Cardiac muscle cell (in vitro differentiated cells and primary cell): ENCODE data around the gene LPCAT2. TPM values are rescaled to one million over a fixed set of nuclear protein-coding genes. Genes with fewer than 3 reads are reported as not detected.

Experiments used
- DNase-seq, 2 donors: peaks; one replicate each; pipeline versions ENCODE4 v3.0.0 to v3.0.0-alpha.2; 2010 to 2017; ENCODE audit warnings: low read depth in 1 of 2, low spot score in 1 of 2
- H3K27ac ChIP-seq: fragments of 200-600 bp; sonication (generic); 2 replicates; pipeline ENCODE4 v1.5.1; 2016
- H3K27me3 ChIP-seq: fragments of 200-600 bp; sonication (generic); 2 replicates; pipeline ENCODE4 v1.6.0; 2016; ENCODE audit warnings: control low read depth
- H3K36me3 ChIP-seq: fragments of 200-600 bp; sonication (generic); 2 replicates; pipeline ENCODE4 v1.5.1; 2016; ENCODE audit warnings: control low read depth
- H3K4me1 ChIP-seq: fragments of 200-600 bp; sonication (generic); 2 replicates; pipeline ENCODE4 v1.8.1; 2017; ENCODE audit warnings: low read depth, mild to moderate bottlenecking, mixed run types
- H3K4me3 ChIP-seq: fragments of 200-600 bp; sonication (generic); 2 replicates; pipeline ENCODE4 v1.5.1; 2016; ENCODE audit warnings: mild to moderate bottlenecking
- H3K9me3 ChIP-seq: fragments of 200-600 bp; sonication (generic); 2 replicates; pipeline ENCODE4 v1.5.1; 2017; ENCODE audit warnings: low read depth, mild to moderate bottlenecking, control low read depth
- CTCF ChIP-seq: IDR thresholded peaks from 2 replicates; pipeline ENCODE4 v1.5.1; 2012; ENCODE audit warnings: low read depth, mild to moderate bottlenecking, low read length
- polyA plus RNA-seq: library from polyadenylated mRNA; unstranded; fragments of >200 nt; fragmentation: Nextera tagmentation; extraction: Ambion mirVana; gene quantifications from 2 replicates; pipeline ENCODE4 v1.2.1, GENCODE V29; 2016
- total RNA-seq: library from RNA; depleted of rRNA; stranded (reverse); fragments of >200 nt; gene quantifications from 2 replicates; pipeline ENCODE4 v1.2.3, GENCODE V29; 2016

Gene LPCAT2
- total and polyA plus RNA-seq, 2 experiments from 2014 or later, result 4.0 to 6.2 TPM

- no peaks in the 10 kb centered on the region for H3K9me3 ChIP-seq
- peak in 1 of 2 donors; percentile 55 for DNase-seq
- no peaks in the 10 kb centered on the region for H3K27me3 ChIP-seq
- no peak for TF ChIP-seq CTCF
- H3K36me3 ChIP-seq, result no peaks in the 10 kb centered on the region
- no peak overlapping the region for H3K27ac ChIP-seq
- H3K4me3 ChIP-seq, result no peak overlapping the region
- H3K4me1 ChIP-seq, result peaks cover 19% of the 10 kb centered on the region
Observed at GRCh38 chr16:55559233-55559632, 50.4 kb downstream of the LPCAT2 start.

- no peaks in the 10 kb centered on the region for H3K9me3 ChIP-seq
- no peak for TF ChIP-seq CTCF
- H3K4me1 ChIP-seq, result peaks cover 19% of the 10 kb centered on the region
- no peak overlapping the region for H3K4me3 ChIP-seq
- peak overlapping the region; percentile 42 for H3K27ac ChIP-seq
- H3K27me3 ChIP-seq, result no peaks in the 10 kb centered on the region
- no peaks in the 10 kb centered on the region for H3K36me3 ChIP-seq
- peak in 1 of 2 donors; percentile 41 for DNase-seq
Observed at GRCh38 chr16:55559933-55560516, 51.2 kb downstream of the LPCAT2 start.

GRCh38 chr16:55561319-55561848, 52.5 kb downstream of the LPCAT2 start:
- Histone ChIP-seq H3K9me3 (no peaks in the 10 kb centered on the region), H3K27ac (no peak overlapping the region), H3K4me3 (no peak overlapping the region), H3K4me1 (peaks cover 19% of the 10 kb centered on the region), H3K27me3 (no peaks in the 10 kb centered on the region), H3K36me3 (no peaks in the 10 kb centered on the region)
- TF ChIP-seq CTCF, result no peak
- no peak for DNase-seq

- peaks cover 19% of the 10 kb centered on the region for H3K4me1 ChIP-seq
- H3K9me3 ChIP-seq, result no peaks in the 10 kb centered on the region
- no peaks in the 10 kb centered on the region for H3K27me3 ChIP-seq
- peak in 1 of 2 donors; percentile 44 for DNase-seq
- no peak for TF ChIP-seq CTCF
- no peak overlapping the region for H3K27ac ChIP-seq
- no peaks in the 10 kb centered on the region for H3K36me3 ChIP-seq
- H3K4me3 ChIP-seq, result no peak overlapping the region
Observed at GRCh38 chr16:55562936-55563335, 54.1 kb downstream of the LPCAT2 start.

- peaks cover 18% of the 10 kb centered on the region for H3K4me1 ChIP-seq
- no peak overlapping the region for H3K27ac ChIP-seq
- no peak overlapping the region for H3K4me3 ChIP-seq
- no peaks in the 10 kb centered on the region for H3K9me3 ChIP-seq
- no peak for DNase-seq
- no peaks in the 10 kb centered on the region for H3K27me3 ChIP-seq
- TF ChIP-seq CTCF, result no peak
- no peaks in the 10 kb centered on the region for H3K36me3 ChIP-seq
Observed at GRCh38 chr16:55563797-55564196, 54.9 kb downstream of the LPCAT2 start.
